GF-D8 (cell line): ENCODE data around the gene PCDHGB2.
"Not testable (repeated sequence)": the region's sequence is repeated elsewhere in the genome, so short reads cannot be mapped to it uniquely, and the experiment has no call there.

Experiments
- DNase-seq: peaks from one replicate; lab custom pipeline; 2025; lab: John Stamatoyannopoulos, UW

Gene PCDHGB2

DNA sequence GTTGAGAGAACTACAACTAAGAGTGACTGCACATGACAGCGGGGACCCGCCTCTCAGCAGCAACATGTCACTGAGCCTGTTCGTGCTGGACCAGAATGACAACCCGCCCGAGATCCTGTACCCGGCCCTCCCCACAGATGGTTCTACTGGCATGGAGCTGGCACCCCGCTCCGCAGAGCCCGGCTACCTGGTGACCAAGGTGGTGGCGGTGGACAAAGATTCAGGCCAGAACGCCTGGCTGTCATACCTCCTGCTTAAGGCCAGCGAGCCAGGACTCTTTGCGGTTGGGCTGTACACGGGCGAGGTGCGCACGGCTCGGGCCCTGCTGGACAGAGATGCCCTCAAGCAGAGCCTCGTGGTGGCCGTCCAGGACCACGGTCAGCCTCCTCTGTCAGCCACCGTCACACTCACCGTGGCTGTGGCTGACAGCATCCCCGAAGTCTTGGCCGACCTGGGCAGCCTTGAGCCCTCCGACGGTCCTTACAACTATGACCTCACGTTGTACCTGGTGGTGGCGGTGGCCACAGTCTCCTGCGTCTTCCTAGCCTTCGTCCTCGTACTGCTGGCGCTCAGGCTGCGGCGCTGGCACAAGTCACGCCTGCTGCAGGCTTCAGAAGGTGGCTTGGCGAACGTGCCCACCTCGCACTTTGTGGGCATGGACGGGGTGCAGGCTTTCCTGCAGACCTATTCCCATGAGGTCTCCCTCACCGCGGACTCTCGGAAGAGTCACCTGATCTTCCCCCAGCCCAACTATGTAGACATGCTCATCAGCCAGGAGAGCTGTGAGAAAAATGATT lies 24.9 kb downstream of the PCDHGB2 start:
- no peak for DNase-seq

DNA sequence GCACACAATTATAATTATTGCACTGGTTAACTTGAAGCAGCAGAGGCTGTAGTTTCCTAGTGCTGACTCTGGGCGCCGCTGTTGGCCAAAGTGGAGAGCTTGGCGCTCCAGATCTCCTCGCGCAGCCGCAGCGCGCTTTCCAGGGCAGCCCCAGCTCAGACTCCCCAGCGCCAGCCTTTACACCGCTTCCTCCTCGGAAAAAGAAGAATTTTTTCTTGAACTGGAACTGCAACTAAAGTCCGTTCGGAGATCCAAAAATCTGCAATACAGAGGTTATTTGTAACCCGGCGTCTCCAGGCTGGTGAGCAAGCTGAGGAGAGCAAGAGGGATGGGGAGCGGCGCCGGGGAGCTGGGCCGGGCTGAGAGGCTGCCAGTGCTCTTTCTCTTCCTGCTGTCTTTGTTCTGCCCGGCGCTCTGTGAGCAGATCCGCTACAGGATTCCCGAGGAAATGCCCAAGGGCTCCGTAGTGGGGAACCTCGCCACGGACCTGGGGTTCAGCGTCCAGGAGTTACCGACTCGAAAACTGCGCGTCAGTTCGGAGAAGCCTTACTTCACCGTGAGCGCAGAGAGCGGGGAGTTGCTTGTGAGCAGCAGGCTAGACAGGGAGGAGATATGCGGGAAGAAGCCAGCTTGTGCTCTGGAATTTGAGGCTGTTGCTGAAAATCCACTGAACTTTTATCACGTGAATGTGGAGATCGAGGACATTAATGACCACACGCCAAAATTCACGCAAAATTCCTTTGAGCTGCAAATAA lies 27.9 kb downstream of the PCDHGB2 start, which contains the start of gene PCDHGB4:
PCDHGB4 (plus strand) TSS at position 142 of the 755 bp plus-strand sequence; CDS start at position 329, 187 bp downstream.
- not testable (repeated sequence) for DNase-seq

DNA sequence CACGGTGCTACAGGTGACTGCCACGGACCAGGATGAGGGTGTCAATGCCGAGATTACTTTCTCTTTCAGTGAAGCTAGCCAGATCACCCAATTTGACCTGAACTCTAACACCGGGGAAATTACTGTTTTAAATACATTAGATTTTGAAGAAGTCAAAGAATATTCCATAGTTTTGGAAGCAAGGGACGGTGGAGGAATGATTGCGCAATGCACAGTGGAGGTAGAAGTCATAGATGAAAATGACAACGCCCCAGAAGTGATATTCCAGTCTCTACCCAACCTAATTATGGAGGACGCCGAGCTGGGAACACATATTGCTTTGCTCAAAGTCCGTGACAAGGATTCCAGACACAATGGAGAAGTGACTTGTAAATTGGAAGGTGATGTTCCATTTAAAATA lies 28.9 kb downstream of the PCDHGB2 start:
- no peak for DNase-seq

DNA sequence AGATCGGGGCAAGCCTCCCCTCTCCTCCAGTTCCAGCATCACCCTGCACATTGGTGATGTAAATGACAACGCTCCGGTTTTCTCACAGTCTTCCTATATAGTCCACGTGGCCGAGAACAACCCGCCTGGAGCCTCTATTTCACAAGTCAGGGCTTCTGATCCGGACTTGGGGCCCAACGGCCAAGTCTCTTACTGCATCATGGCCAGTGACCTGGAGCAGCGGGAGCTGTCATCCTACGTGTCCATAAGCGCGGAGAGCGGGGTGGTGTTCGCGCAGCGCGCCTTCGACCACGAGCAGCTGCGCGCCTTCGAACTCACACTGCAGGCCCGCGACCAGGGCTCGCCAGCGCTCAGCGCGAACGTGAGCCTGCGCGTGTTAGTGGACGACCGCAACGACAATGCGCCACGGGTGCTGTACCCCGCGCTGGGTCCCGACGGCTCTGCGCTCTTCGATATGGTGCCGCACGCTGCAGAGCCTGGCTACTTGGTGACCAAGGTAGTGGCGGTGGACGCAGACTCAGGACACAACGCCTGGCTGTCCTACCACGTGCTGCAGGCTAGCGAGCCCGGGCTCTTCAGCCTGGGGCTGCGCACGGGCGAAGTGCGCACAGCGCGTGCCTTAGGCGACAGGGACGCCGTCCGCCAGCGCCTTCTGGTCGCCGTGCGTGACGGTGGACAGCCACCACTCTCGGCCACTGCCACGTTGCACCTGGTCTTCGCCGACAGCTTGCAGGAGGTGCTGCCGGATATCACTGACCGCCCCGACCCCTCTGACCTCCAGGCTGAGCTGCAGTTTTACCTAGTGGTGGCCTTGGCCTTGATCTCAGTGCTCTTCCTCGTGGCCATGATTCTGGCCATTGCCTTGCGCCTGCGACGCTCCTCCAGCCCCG lies 29.6 kb downstream of the PCDHGB2 start:
- no peak for DNase-seq

- no peak for DNase-seq
Measured at GRCh38 chr5:141392429-141393198, 32.8 kb downstream of the PCDHGB2 start, which contains the start of gene PCDHGA8. Gene PCDHGA8 (plus strand): TSS chr5:141392633. CDS start chr5:141392814, 181 bp downstream.

DNA sequence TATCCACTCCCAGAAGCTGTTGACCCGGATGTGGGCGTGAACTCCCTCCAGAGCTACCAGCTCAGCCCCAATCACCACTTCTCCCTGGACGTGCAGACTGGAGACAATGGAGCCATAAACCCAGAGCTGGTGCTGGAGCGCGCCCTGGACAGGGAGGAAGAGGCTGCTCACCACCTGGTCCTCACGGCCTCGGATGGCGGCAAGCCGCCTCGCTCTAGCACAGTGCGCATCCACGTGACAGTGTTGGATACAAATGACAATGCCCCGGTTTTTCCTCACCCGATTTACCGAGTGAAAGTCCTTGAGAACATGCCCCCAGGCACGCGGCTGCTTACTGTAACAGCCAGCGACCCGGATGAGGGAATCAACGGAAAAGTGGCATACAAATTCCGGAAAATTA lies 33.5 kb downstream of the PCDHGB2 start:
- no peak for DNase-seq

DNA sequence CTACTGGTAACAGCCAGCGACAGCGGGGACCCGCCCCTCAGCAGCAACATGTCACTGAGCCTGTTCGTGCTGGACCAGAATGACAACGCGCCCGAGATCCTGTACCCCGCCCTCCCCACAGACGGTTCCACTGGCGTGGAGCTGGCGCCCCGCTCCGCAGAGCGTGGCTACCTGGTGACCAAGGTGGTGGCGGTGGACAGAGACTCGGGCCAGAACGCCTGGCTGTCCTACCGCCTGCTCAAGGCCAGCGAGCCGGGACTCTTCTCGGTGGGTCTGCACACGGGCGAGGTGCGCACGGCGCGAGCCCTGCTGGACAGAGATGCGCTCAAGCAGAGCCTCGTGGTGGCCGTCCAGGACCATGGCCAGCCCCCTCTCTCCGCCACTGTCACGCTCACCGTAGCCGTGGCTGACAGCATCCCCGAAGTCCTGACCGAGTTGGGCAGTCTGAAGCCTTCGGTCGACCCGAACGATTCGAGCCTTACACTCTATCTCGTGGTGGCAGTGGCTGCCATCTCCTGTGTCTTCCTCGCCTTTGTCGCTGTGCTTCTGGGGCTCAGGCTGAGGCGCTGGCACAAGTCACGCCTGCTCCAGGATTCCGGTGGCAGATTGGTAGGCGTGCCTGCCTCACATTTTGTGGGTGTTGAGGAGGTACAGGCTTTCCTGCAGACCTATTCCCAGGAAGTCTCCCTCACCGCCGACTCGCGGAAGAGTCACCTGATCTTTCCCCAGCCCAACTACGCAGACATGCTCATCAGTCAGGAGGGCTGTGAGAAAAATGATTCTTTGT lies 34.8 kb downstream of the PCDHGB2 start:
- DNase-seq = not testable (repeated sequence)

GRCh38 chr5:141397756-141398551 lies 38.2 kb downstream of the PCDHGB2 start, which contains the start of gene PCDHGB5:
Gene PCDHGB5 (plus strand): TSS chr5:141397947. CDS start chr5:141398128, 181 bp downstream.
- DNase-seq = not testable (repeated sequence)

DNA sequence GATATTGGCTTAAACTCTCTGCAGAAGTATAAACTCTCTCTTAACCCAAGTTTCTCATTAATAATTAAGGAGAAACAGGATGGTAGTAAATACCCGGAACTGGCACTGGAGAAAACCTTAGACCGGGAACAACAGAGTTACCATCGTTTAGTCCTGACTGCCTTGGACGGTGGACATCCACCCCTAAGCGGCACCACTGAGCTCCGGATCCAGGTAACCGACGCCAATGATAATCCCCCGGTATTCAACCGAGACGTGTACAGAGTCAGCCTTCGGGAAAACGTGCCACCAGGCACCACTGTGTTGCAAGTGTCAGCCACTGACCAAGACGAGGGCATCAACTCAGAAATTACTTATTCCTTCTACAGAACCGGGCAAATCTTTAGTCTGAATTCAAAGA lies 38.8 kb downstream of the PCDHGB2 start:
- no peak for DNase-seq

- no peak for DNase-seq
Measured at GRCh38 chr5:141399555-141400258, 39.9 kb downstream of the PCDHGB2 start.

- DNase-seq = no peak
Measured at GRCh38 chr5:141402553-141403243, 42.9 kb downstream of the PCDHGB2 start, which contains the start of gene PCDHGA9. Gene PCDHGA9 (plus strand): TSS chr5:141402778. CDS start chr5:141402953, 175 bp downstream.

DNA sequence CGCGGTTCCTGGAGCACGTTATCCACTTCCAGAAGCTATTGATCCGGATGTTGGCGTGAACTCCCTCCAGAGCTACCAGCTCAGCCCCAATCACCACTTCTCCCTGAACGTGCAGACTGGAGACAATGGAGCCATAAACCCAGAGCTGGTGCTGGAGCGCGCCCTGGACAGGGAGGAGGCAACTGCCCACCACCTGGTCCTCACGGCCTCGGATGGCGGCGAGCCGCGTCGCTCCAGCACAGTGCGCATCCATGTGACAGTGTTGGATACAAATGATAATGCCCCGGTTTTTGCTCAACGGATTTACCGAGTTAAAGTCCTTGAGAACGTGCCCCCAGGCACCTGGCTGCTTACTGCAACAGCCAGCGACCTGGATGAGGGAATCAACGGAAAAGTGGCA lies 43.6 kb downstream of the PCDHGB2 start:
- DNase-seq = no peak

GRCh38 chr5:141407790-141408505 lies 48.2 kb downstream of the PCDHGB2 start, which contains the start of gene PCDHGB6:
Gene PCDHGB6 (plus strand): TSS chr5:141408021. CDS start chr5:141408203, 182 bp downstream.
- DNase-seq = not testable (repeated sequence)

DNA sequence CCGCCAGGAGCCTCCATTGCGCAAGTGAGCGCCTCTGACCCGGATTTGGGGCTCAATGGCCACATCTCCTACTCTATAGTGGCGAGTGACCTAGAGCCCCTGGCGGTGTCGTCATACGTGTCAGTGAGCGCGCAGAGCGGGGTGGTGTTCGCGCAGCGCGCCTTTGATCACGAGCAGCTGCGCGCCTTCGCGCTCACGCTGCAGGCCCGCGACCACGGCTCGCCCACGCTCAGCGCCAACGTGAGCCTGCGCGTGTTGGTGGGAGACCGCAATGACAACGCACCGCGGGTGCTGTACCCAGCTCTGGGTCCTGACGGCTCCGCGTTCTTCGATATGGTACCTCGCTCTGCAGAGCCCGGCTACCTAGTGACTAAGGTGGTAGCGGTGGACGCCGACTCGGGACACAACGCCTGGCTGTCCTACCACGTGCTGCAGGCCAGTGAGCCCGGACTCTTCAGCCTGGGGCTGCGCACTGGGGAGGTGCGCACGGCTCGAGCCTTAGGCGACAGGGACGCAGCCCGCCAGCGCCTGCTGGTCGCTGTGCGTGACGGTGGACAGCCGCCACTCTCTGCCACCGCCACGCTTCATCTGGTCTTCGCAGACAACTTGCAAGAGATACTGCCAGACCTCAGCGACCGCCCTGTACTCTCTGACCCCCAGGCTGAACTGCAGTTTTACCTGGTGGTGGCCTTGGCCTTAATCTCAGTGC lies 50.0 kb downstream of the PCDHGB2 start:
- no peak for DNase-seq

DNA sequence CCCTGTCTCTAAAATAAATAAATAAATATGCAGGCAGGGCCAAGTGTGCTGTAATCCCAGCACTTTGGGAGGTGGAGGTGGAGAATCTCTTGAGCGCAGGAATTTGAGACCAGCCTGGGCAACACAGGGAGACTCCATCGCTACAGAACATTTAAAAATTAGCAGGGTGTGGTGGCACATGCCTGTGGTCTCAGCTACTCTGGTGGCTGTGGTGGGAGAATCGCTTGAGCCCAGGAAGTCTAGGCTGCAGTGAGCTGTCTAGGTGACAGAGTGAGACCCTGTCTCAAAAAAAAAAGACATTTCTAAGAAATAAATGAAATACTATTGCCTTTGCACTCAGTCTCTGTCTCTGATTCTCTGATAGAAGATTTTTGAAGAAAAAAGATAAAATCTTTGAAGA lies 51.8 kb downstream of the PCDHGB2 start:
- no peak for DNase-seq
